H1 (cell line): Measurements from ENCODE around the gene KRTAP10-2. TPM values are rescaled to one million over a fixed set of nuclear protein-coding genes. Genes with fewer than 3 reads are reported as not detected.

ENCODE experiments used
- CTCF ChIA-PET: fragments of 300-600 bp; sonication (Branson Sonifier 250); formaldehyde crosslinking; loops from one replicate; lab custom pipeline; 2021; ENCODE audit not compliant: partially characterized antibody; lab: Charles Lee
- POLR2A ChIA-PET: fragments of 300-600 bp; sonication (Branson Sonifier 250); formaldehyde crosslinking; loops from one replicate; lab custom pipeline; 2021; ENCODE audit warnings: inconsistent platforms; ENCODE audit not compliant: partially characterized antibody; lab: Charles Lee
- DNase-seq, 2 experiments: peaks; one replicate each; pipeline versions ENCODE4 v3.0.0 to v3.0.0-alpha.2; 2010 to 2022; ENCODE audit warnings: low spot score in 2 of 2, low read depth in 1 of 2, mixed read lengths in 1 of 2
- FAIRE-seq: peaks from 2 replicates; lab custom pipeline; 2011; peaks lifted over from hg19 to GRCh38; lab: Jason Lieb, UNC
- H2AFZ ChIP-seq: 2 replicates; pipeline ENCODE4 v1.8.1; 2012; ENCODE audit warnings: low read length, inconsistent platforms
- H2AK5ac ChIP-seq: 2 replicates; pipeline ENCODE4 v1.6.1; 2013; ENCODE audit warnings: low read depth, low read length
- H2BK120ac ChIP-seq: replicated peaks from 2 replicates; pipeline ENCODE3; 2013; ENCODE audit warnings: low read depth, low read length, inconsistent platforms
- H2BK12ac ChIP-seq: 2 replicates; pipeline ENCODE4 v1.6.1; 2013; ENCODE audit warnings: low read depth, low read length
- H2BK15ac ChIP-seq: 2 replicates; pipeline ENCODE4 v1.6.1; 2013; ENCODE audit warnings: low read length
- H2BK20ac ChIP-seq: 2 replicates; pipeline ENCODE4 v1.6.1; 2013; ENCODE audit warnings: low read length
- H2BK5ac ChIP-seq: 2 replicates; pipeline ENCODE4 v1.6.1; 2013; ENCODE audit warnings: low read depth, low read length
- H3K14ac ChIP-seq: 2 replicates; pipeline ENCODE4 v1.6.1; 2013; ENCODE audit warnings: inconsistent platforms; ENCODE audit not compliant: insufficient read length
- H3K18ac ChIP-seq: 2 replicates; pipeline ENCODE4 v1.6.1; 2013; ENCODE audit warnings: low read length; ENCODE audit errors: extremely low read depth
- H3K23ac ChIP-seq: 2 replicates; pipeline ENCODE4 v1.6.1; 2013; ENCODE audit warnings: inconsistent platforms; ENCODE audit not compliant: insufficient read length
- H3K23me2 ChIP-seq: 2 replicates; pipeline ENCODE4 v1.6.1; 2013; ENCODE audit warnings: low read depth, low read length
- H3K27ac ChIP-seq: 2 replicates; pipeline ENCODE4 v1.6.1; 2011; ENCODE audit warnings: low read depth, low read length, inconsistent platforms
- H3K27me3 ChIP-seq, 4 experiments: replicated peaks in 1 of 4; 1 replicate in 1 of 4; 2 replicates in 3 of 4; pipeline versions ENCODE4 v1.6.1 to v1.8.1; 2011 to 2013; ENCODE audit warnings: low read length in 3 of 4, mild to moderate bottlenecking in 3 of 4, inconsistent platforms in 2 of 4, mixed read lengths in 2 of 4, moderate library complexity in 1 of 4; ENCODE audit not compliant: control insufficient read depth in 3 of 4, insufficient read depth in 3 of 4; ENCODE audit errors: extremely low read depth in 1 of 4
- H3K36me3 ChIP-seq, 4 experiments: 2 replicates each; pipeline versions ENCODE4 v1.6.1 to v1.8.1; 2011 to 2013; ENCODE audit warnings: mild to moderate bottlenecking in 4 of 4, low read length in 3 of 4, moderate library complexity in 2 of 4, control low read depth in 1 of 4, inconsistent platforms in 1 of 4; ENCODE audit not compliant: insufficient read depth in 4 of 4, control insufficient read depth in 2 of 4
- H3K4ac ChIP-seq: replicated peaks from 2 replicates; pipeline ENCODE3; 2013; ENCODE audit warnings: low read length, low read depth, mixed read lengths, inconsistent platforms; ENCODE audit not compliant: insufficient read length
- H3K4me1 ChIP-seq, 4 experiments: replicated peaks in 1 of 4; 1 replicate in 1 of 4; 2 replicates in 3 of 4; pipeline versions ENCODE4 v1.6.1 to v1.8.1; 2011 to 2013; ENCODE audit warnings: low read length in 3 of 4, inconsistent platforms in 2 of 4, mixed read lengths in 1 of 4; ENCODE audit not compliant: insufficient read depth in 4 of 4, control insufficient read depth in 3 of 4
- H3K4me2 ChIP-seq, 2 experiments: 2 replicates each; pipeline versions ENCODE4 v1.6.1 to v1.8.1; 2011 to 2013; ENCODE audit warnings: low read depth in 2 of 2, low read length in 2 of 2, control low read depth in 1 of 2, inconsistent platforms in 1 of 2, mild to moderate bottlenecking in 1 of 2; ENCODE audit not compliant: insufficient read depth in 1 of 2
- H3K4me3 ChIP-seq, 4 experiments: fragments of 200-600, 300-600 bp in 1 of 4; sonication (generic), shearing (Covaris generic), sonication (Bioruptor Twin) in 1 of 4; 2 replicates each; pipeline versions ENCODE4 v1.5.1 to v1.8.1; 2011 to 2016; ENCODE audit warnings: low read length in 4 of 4, low read depth in 3 of 4, control low read depth in 2 of 4, inconsistent platforms in 2 of 4, mild to moderate bottlenecking in 2 of 4, mixed read lengths in 1 of 4, moderate library complexity in 1 of 4; ENCODE audit not compliant: insufficient read depth in 2 of 4; ENCODE audit errors: extremely low read depth in 1 of 4
- H3K56ac ChIP-seq: replicated peaks from 2 replicates; pipeline ENCODE3; 2013; ENCODE audit warnings: low read depth, mild to moderate bottlenecking, mixed read lengths, low read length, inconsistent platforms; ENCODE audit not compliant: insufficient read length
- H3K79me1 ChIP-seq: 2 replicates; pipeline ENCODE4 v1.6.1; 2013; ENCODE audit warnings: low read depth, low read length, control low read depth
- H3K79me2 ChIP-seq, 2 experiments: 2 replicates each; pipeline versions ENCODE4 v1.6.1 to v1.8.1; 2012 to 2013; ENCODE audit warnings: low read length in 2 of 2, mild to moderate bottlenecking in 2 of 2, inconsistent platforms in 1 of 2; ENCODE audit not compliant: insufficient read depth in 2 of 2, control insufficient read depth in 1 of 2
- H3K9ac ChIP-seq, 4 experiments: replicated peaks in 1 of 4; 1 replicate in 1 of 4; 2 replicates in 3 of 4; pipeline versions ENCODE4 v1.6.1 to v1.8.1; 2011 to 2013; ENCODE audit warnings: low read depth in 3 of 4, low read length in 3 of 4, control low read depth in 2 of 4, mild to moderate bottlenecking in 2 of 4, moderate library complexity in 2 of 4, inconsistent platforms in 1 of 4; ENCODE audit errors: extremely low read depth in 1 of 4
- H3K9me3 ChIP-seq, 2 experiments: 2 replicates each; pipeline versions ENCODE4 v1.6.1 to v1.8.1; 2012 to 2013; ENCODE audit warnings: mild to moderate bottlenecking in 2 of 2, moderate library complexity in 2 of 2, control low read depth in 1 of 2, inconsistent platforms in 1 of 2, low read depth in 1 of 2, low read length in 1 of 2, mixed read lengths in 1 of 2; ENCODE audit not compliant: insufficient read depth in 2 of 2
- H4K20me1 ChIP-seq, 2 experiments: replicated peaks in 1 of 2; 2 replicates each; pipeline versions ENCODE3 to v1.8.1; 2011 to 2013; ENCODE audit warnings: inconsistent platforms in 2 of 2, low read length in 2 of 2, mild to moderate bottlenecking in 1 of 2; ENCODE audit not compliant: insufficient read depth in 2 of 2, control insufficient read depth in 1 of 2
- H4K5ac ChIP-seq: 2 replicates; pipeline ENCODE4 v1.6.1; 2013; ENCODE audit warnings: low read length, low read depth, mixed read lengths, inconsistent platforms; ENCODE audit not compliant: insufficient read length
- H4K8ac ChIP-seq: 2 replicates; pipeline ENCODE4 v1.8.0; 2013; ENCODE audit warnings: mild to moderate bottlenecking, moderate library complexity, low read length, inconsistent platforms; ENCODE audit not compliant: insufficient read depth; ENCODE audit errors: extremely low read depth
- H4K91ac ChIP-seq: replicated peaks from 2 replicates; pipeline ENCODE3; 2013; ENCODE audit warnings: low read length, mixed read lengths, inconsistent platforms; ENCODE audit not compliant: insufficient read length
- GABPA ChIP-seq: IDR thresholded peaks from 2 replicates; pipeline ENCODE4 v1.6.1; 2011; ENCODE audit warnings: mild to moderate bottlenecking, low read length, moderate library complexity, borderline replicate concordance; ENCODE audit not compliant: insufficient read depth
- JUN ChIP-seq: IDR thresholded peaks from 2 replicates; pipeline ENCODE4 v1.6.1; 2011; ENCODE audit warnings: low read depth, mild to moderate bottlenecking, improper control_type of control experiment, low read length
- PHF8 ChIP-seq: fragments of 200-600 bp; sonication (generic); conservative IDR thresholded peaks from 2 replicates; pipeline ENCODE4 v1.7.1; 2012; ENCODE audit warnings: low read depth, mild to moderate bottlenecking, inconsistent platforms, low read length, moderate library complexity
- RAD21 ChIP-seq, 2 experiments: IDR thresholded peaks in 1 of 2; conservative IDR thresholded peaks in 1 of 2; 2 replicates each; pipeline ENCODE4 v1.6.1; 2011; ENCODE audit warnings: low read depth in 2 of 2, low read length in 2 of 2, improper control_type of control experiment in 1 of 2, inconsistent platforms in 1 of 2, mild to moderate bottlenecking in 1 of 2, moderate library complexity in 1 of 2
- SIRT6 ChIP-seq: IDR thresholded peaks from one replicate; pipeline ENCODE4 v1.7.1; 2012; ENCODE audit warnings: low read length, inconsistent platforms
- SIX5 ChIP-seq: IDR thresholded peaks from 2 replicates; pipeline ENCODE4 v1.6.1; 2011; ENCODE audit warnings: mild to moderate bottlenecking, low read depth, low read length
- SP2 ChIP-seq: IDR thresholded peaks from 2 replicates; pipeline ENCODE4 v1.6.1; 2012; ENCODE audit warnings: mild to moderate bottlenecking, low read length, inconsistent platforms
- WGBS, 2 experiments: shearing (Covaris generic) in 1 of 2; methylation state at CpG; one replicate each; pipeline versions ENCODE4 v1.1.6 to v1.1.7; 2013 to 2015; ENCODE audit warnings: low lambda C conversion rate in 2 of 2, mixed read lengths in 2 of 2, inconsistent platforms in 1 of 2, low coverage in 1 of 2, missing lambda C conversion rate in 1 of 2; ENCODE audit not compliant: insufficient replicate concordance in 2 of 2, insufficient coverage in 1 of 2, insufficient read length in 1 of 2; ENCODE audit errors: extremely low coverage in 1 of 2, missing lambda C conversion rate in 1 of 2; 5-methylcytosine and 5-hydroxymethylcytosine counted together
- polyA plus RNA-seq, 7 experiments: library from polyadenylated mRNA; depleted of rRNA in 3 of 7; stranded (reverse) in 5 of 7; unstranded in 2 of 7; fragments of >200 nt in 5 of 7; fragments of 200-250 nt in 2 of 7; gene quantifications; 1 replicate in 5 of 7; 2 replicates in 1 of 7; 4 replicates in 1 of 7; pipeline versions ENCODE4 v1.2.1 to v1.2.3, GENCODE V29; 2011 to 2013; ENCODE audit warnings: missing spikeins in 2 of 7, mixed read lengths in 2 of 7
- total RNA-seq: library from RNA; stranded (reverse); fragmentation: NEBNext Ultra II Directional; extraction: Animal tissue kit (Norgen Biotek cat#: 25700); gene quantifications from 2 replicates; pipeline ENCODE4 v1.2.1, GENCODE V29; 2021
- TF ChIP-seq, protein P1 (sequence below): IDR thresholded peaks from 2 replicates; pipeline ENCODE4 v1.6.1; 2012; ENCODE audit warnings: low read length, inconsistent platforms
- TF ChIP-seq, protein P2 (sequence below): IDR thresholded peaks from 2 replicates; pipeline ENCODE4 v1.6.1; 2011; ENCODE audit warnings: low read depth, mild to moderate bottlenecking, low read length; ENCODE audit not compliant: insufficient read depth

KRTAP10-2 gene
- total and polyA plus RNA-seq, 2 of the 8 experiments (the other 6 are each of a cell fraction or from before 2014, with no cell fraction given) = 0.11 TPM; not detected in 1

DNA sequence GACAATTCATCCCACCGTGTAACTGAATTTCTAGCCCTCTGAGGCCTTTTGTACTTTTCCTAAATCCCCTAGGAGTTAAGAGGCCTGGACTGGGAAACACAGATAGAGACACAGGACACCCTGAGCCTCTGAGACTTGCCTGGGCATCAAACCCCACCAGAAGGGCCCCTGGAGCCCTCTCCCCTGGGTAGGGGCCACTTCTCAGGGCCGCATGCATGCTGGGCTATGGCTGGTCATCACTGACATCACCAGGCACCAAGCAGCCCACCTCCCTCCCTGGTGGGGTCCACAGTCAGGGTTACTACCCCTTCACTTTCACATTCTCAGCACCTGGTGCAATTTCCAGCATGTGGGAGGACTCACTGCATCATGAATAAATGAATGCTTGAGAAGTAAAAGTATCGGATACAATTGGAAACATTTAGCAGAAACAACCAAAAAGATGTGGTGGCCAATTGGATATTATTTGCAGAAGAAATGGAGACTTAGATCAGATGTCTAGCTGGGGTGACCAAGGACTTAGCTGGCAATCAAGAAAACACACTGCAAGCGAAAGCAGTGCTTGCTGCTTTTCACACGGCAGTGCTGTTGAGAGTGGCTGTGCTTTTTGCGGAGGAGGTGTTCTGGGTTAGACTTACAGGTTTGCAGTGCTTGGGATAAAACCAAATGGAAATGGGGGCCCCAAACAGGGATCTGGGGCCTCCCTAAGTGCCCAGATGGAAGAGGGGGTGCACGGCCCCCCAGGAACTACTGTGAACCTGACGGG lies 48.1 kb upstream of the KRTAP10-2 start:
- Histone ChIP-seq H4K8ac (no peak overlapping the region), H3K4ac (peak overlapping the region; percentile 54), H4K5ac (peak overlapping the region; percentile 34), H3K56ac (no peak overlapping the region), H4K20me1 (no peaks in the 10 kb centered on the region), H2BK12ac (peak overlapping the region; percentile 72), H3K4me2 (no peak overlapping the region), H2BK120ac (peak overlapping the region; percentile 30), H2BK5ac (peak overlapping the region; percentile 61; the same call in 1 of the 2 replicates), H2AFZ (no peak overlapping the region), H3K27me3 (no peaks in the 10 kb centered on the region), H3K9ac (no peak overlapping the region), H3K14ac (no peak overlapping the region), H3K79me1 (no peaks in the 10 kb centered on the region), H3K4me3 (no peak overlapping the region), H3K23ac (no peak overlapping the region), H4K91ac (peak overlapping the region; percentile 98), H3K79me2 (no peaks in the 10 kb centered on the region), H3K23me2 (0 out of 2 replicates have a peak, but pooled peaks cover 2% of the 10 kb centered on the region), H2BK15ac (peak overlapping the region; percentile 81; the same call in 1 of the 2 replicates), H3K36me3 (no peaks in the 10 kb centered on the region), H3K4me1 (peaks cover 0 to 6% (median 4%) of the 10 kb centered on the region in 4 experiments; a peak in 4 of 7 replicates), H2BK20ac (peak overlapping the region; percentile 49; the same call in 1 of the 2 replicates), H2AK5ac (no peak overlapping the region), H3K18ac (peak overlapping the region; percentile 95; the same call in 1 of the 2 replicates), H3K9me3 (peaks cover 0 to 2% of the 10 kb centered on the region in 2 experiments; a peak in 1 of 4 replicates), H3K27ac (no peak overlapping the region)
- CTCF ChIA-PET = no interaction called here
- 90% methylated on average over 8 of the region's 8 CpGs; no CpG with 5 or more reads in 1 of the 2 experiments for WGBS, 2 experiments
- POLR2A ChIA-PET = no interaction called here
- DNase-seq = peak in 1 of 2 experiments; percentile 35
- FAIRE-seq = no peak
- no peak for TF ChIP-seq GABPA
- no peak for TF ChIP-seq SIRT6
- TF ChIP-seq, protein P1, sequence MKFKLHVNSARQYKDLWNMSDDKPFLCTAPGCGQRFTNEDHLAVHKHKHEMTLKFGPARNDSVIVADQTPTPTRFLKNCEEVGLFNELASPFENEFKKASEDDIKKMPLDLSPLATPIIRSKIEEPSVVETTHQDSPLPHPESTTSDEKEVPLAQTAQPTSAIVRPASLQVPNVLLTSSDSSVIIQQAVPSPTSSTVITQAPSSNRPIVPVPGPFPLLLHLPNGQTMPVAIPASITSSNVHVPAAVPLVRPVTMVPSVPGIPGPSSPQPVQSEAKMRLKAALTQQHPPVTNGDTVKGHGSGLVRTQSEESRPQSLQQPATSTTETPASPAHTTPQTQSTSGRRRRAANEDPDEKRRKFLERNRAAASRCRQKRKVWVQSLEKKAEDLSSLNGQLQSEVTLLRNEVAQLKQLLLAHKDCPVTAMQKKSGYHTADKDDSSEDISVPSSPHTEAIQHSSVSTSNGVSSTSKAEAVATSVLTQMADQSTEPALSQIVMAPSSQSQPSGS = no peak
- no peak for TF ChIP-seq PHF8
- no peak for TF ChIP-seq RAD21 (IDR thresholded peaks at IDR 0.05 in 1 of 2, conservative IDR thresholded peaks at IDR 0.05 in 1 of 2; ENCODE audit: low read depth in 2 of 2, low read length in 2 of 2)
- TF ChIP-seq JUN = no peak
- no peak for TF ChIP-seq SIX5
- TF ChIP-seq SP2 = no peak
- TF ChIP-seq, protein P2, sequence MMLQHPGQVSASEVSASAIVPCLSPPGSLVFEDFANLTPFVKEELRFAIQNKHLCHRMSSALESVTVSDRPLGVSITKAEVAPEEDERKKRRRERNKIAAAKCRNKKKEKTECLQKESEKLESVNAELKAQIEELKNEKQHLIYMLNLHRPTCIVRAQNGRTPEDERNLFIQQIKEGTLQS = no peak
